HepG2 (cell line): ENCODE measurements around the gene ABRACL. TPM values are rescaled to one million over a fixed set of nuclear protein-coding genes. Genes with fewer than 3 reads are reported as not detected.

Source experiments
- ATAC-seq: fragments of 200-7000 bp; cut with Tn5 transposase; 3 replicates; pipeline ENCODE4 v1.9.1; 2020; ENCODE audit warnings: mild to moderate bottlenecking, moderate library complexity
- BruUV-seq: library from RNA; stranded (reverse); fragments of 400-500 nt; replicated peaks from 2 replicates; lab custom pipeline; 2021; lab: Mats Ljungman, UMichigan
- CTCF ChIA-PET: fragments of 300-600 bp; formaldehyde crosslinking; extraction: SDS; loops from one replicate; lab custom pipeline; 2021; ENCODE audit warnings: low total read pairs, inconsistent platforms, low intra/inter-chr PET ratio; lab: Yijun Ruan, JAX
- POLR2A ChIA-PET: fragments of 350-600 bp; sonication (Branson Sonifier 250); formaldehyde crosslinking; loops from one replicate; lab custom pipeline; 2020; ENCODE audit warnings: antibody characterized with exemption, inconsistent platforms; lab: Yijun Ruan, JAX
- DNase-seq: peaks from one replicate; pipeline ENCODE4 v3.0.0-alpha.2; 2015; ENCODE audit warnings: low spot score
- FAIRE-seq: peaks from 3 replicates; lab custom pipeline; 2011; peaks lifted over from hg19 to GRCh38; lab: Jason Lieb, UNC
- H2AFZ ChIP-seq: one replicate; pipeline ENCODE4 v1.6.1; 2011; ENCODE audit warnings: low read length, inconsistent platforms
- H3K27ac ChIP-seq: fragments of 300-600 bp; 3 replicates; pipeline ENCODE4 v1.8.0; 2011; ENCODE audit warnings: mixed run types, mild to moderate bottlenecking, mixed read lengths, low read length, inconsistent platforms; ENCODE audit not compliant: insufficient read depth; ENCODE audit errors: extremely low read length
- H3K27me3 ChIP-seq, 2 experiments: fragments of 200-600 bp in 1 of 2; 2 replicates in 1 of 2; 3 replicates in 1 of 2; pipeline versions ENCODE4 v1.6.0 to v1.8.0; 2011; ENCODE audit warnings: low read length in 2 of 2, mild to moderate bottlenecking in 2 of 2, moderate library complexity in 2 of 2, inconsistent platforms in 1 of 2; ENCODE audit not compliant: insufficient read depth in 2 of 2, control insufficient read depth in 1 of 2
- H3K36me3 ChIP-seq, 2 experiments: fragments of 200-600 bp in 1 of 2; replicated peaks in 1 of 2; 2 replicates in 1 of 2; 3 replicates in 1 of 2; pipeline versions ENCODE4 v1.5.1 to v1.8.0; 2011; ENCODE audit warnings: low read length in 2 of 2, inconsistent platforms in 1 of 2; ENCODE audit not compliant: insufficient read depth in 2 of 2, control insufficient read depth in 1 of 2
- H3K4me1 ChIP-seq: 2 replicates; pipeline ENCODE4 v1.5.1; 2012; ENCODE audit warnings: low read length, inconsistent platforms; ENCODE audit not compliant: insufficient read depth
- H3K4me2 ChIP-seq: 2 replicates; pipeline ENCODE4 v1.6.0; 2011; ENCODE audit warnings: low read depth, low read length, inconsistent platforms
- H3K4me3 ChIP-seq, 3 experiments: fragments of 200-600 bp in 1 of 3; sonication (generic), shearing (Covaris generic) in 1 of 3; replicated peaks in 1 of 3; 2 replicates each; pipeline ENCODE4 v1.5.1; 2011 to 2016; ENCODE audit warnings: low read length in 3 of 3, inconsistent platforms in 2 of 3, low read depth in 2 of 3, mild to moderate bottlenecking in 2 of 3, control low read depth in 1 of 3, mixed read lengths in 1 of 3; ENCODE audit not compliant: insufficient read depth in 1 of 3
- H3K79me2 ChIP-seq: one replicate; pipeline ENCODE4 v1.6.1; 2011; ENCODE audit warnings: low read length, inconsistent platforms; ENCODE audit not compliant: insufficient read depth
- H3K9ac ChIP-seq: 2 replicates; pipeline ENCODE4 v1.6.0; 2011; ENCODE audit warnings: mild to moderate bottlenecking, low read depth, low read length, inconsistent platforms; ENCODE audit not compliant: insufficient read depth
- H3K9me3 ChIP-seq: 2 replicates; pipeline ENCODE4 v1.5.1; 2012; ENCODE audit warnings: mild to moderate bottlenecking, low read length
- H4K20me1 ChIP-seq: 2 replicates; pipeline ENCODE4 v1.6.0; 2011; ENCODE audit warnings: inconsistent platforms, mild to moderate bottlenecking, low read length, moderate library complexity; ENCODE audit not compliant: insufficient read depth
- CEBPZ ChIP-seq: IDR thresholded peaks from 2 replicates; pipeline ENCODE4 v1.6.1; 2012; ENCODE audit warnings: low read length, improper control_type of control experiment
- IKZF5 ChIP-seq: IDR thresholded peaks from 2 replicates; pipeline ENCODE4 v1.6.1; 2018; ENCODE audit warnings: missing genetic modification reagents, mild to moderate bottlenecking, missing compliant biosample characterization
- MAFF ChIP-seq: IDR thresholded peaks from 2 replicates; pipeline ENCODE4 v1.6.1; 2011; ENCODE audit warnings: low read depth, low read length, improper control_type of control experiment
- NCOA2 ChIP-seq: sonication (generic); formaldehyde crosslinking; IDR thresholded peaks from 2 replicates; pipeline ENCODE4 v1.8.0; 2022; ENCODE audit warnings: inconsistent platforms
- RXRB ChIP-seq: IDR thresholded peaks from 2 replicates; pipeline ENCODE4 v1.6.1; 2016; ENCODE audit warnings: borderline replicate concordance, missing genetic modification reagents, missing compliant biosample characterization
- ZBTB10 ChIP-seq: sonication (generic); formaldehyde crosslinking; IDR thresholded peaks from 2 replicates; pipeline ENCODE4 v1.4.0; 2020; ENCODE audit warnings: missing genetic modification reagents, borderline replicate concordance
- ZNF224 ChIP-seq: sonication (generic); formaldehyde crosslinking; IDR thresholded peaks from 2 replicates; pipeline ENCODE4 v1.5.0; 2020; ENCODE audit warnings: mild to moderate bottlenecking, missing genetic modification reagents
- ZNF512B ChIP-seq: sonication (generic); formaldehyde crosslinking; IDR thresholded peaks from 2 replicates; pipeline ENCODE4 v1.5.1; 2020; ENCODE audit warnings: missing genetic modification reagents, mild to moderate bottlenecking, borderline replicate concordance
- ZNF552 ChIP-seq: sonication (generic); formaldehyde crosslinking; IDR thresholded peaks from 2 replicates; pipeline ENCODE4 v1.9.0; 2022; ENCODE audit warnings: missing genetic modification reagents, mild to moderate bottlenecking, borderline replicate concordance
- ZNF614 ChIP-seq: IDR thresholded peaks from 2 replicates; pipeline ENCODE4 v1.6.1; 2018; ENCODE audit warnings: missing biosample characterization, missing genetic modification reagents, inconsistent platforms, borderline replicate concordance
- WGBS: methylation state at CpG from one replicate; pipeline ENCODE4 v1.1.6; 2017; ENCODE audit warnings: low lambda C conversion rate; 5-methylcytosine and 5-hydroxymethylcytosine counted together
- in situ Hi-C: cut with HindIII; loops from 2 replicates; pipeline ENCODE4 v1.10.0; 2017; ENCODE audit warnings: low pct_unique_long_range_greater_than_20kb; ENCODE audit not compliant: extremely low pct_ligation_motif_present
- intact Hi-C: fragments of 100-400 bp; cut with micrococcal nuclease; formaldehyde crosslinking; loops from one replicate; pipeline ENCODE4 v1.10.0; 2022; ENCODE audit not compliant: unreplicated experiment
- polyA plus RNA-seq, 8 experiments: library from polyadenylated mRNA; depleted of rRNA in 3 of 8; stranded (reverse) in 7 of 8; unstranded in 1 of 8; fragments of >200 nt; fragmentation: Illumina TruSeq in 4 of 8; extraction: Trizol in 4 of 8; gene quantifications; 2 replicates each; pipeline versions ENCODE4 v1.2.1 to v1.2.3, GENCODE V29; 2011 to 2016; ENCODE audit warnings: low read depth in 4 of 8, missing spikeins in 1 of 8, mixed read lengths in 1 of 8; ENCODE audit not compliant: insufficient read depth in 1 of 8
- total RNA-seq, 5 experiments: library from RNA; depleted of rRNA; stranded (reverse); fragments of >200 nt; fragmentation: Illumina TruSeq; extraction: Trizol; gene quantifications; 2 replicates each; pipeline ENCODE4 v1.2.3, GENCODE V29; 2016; ENCODE audit warnings: low read depth in 1 of 5

ABRACL gene
- total and polyA plus RNA-seq, 2 of the 13 experiments (the other 11 are each of a cell fraction or from before 2014, with no cell fraction given) = 1.4 to 5.4 TPM

GRCh38 chr6:138988469-138988834 is 40.1 kb upstream of the ABRACL start:
- in situ Hi-C loops = loop anchor here (5.0 kb wide), 1 partner anchor 171 kb away; no protein-coding TSS in a partner anchor
- CTCF ChIA-PET = interaction anchor here (2.0 kb wide), 1 partner anchor 172 kb away, joined by 16 read pairs; no protein-coding TSS in a partner anchor
- TF ChIP-seq ZBTB10 (CRISPR knock-in tag) (0 out of 2 replicates have a peak, but pooled peaks have one; percentile 32), CEBPZ (no peak), ZNF552 (CRISPR knock-in tag) (no peak), IKZF5 (0 out of 2 replicates have a peak, but pooled peaks have one; percentile 3), ZNF614 (CRISPR knock-in tag) (0 out of 2 replicates have a peak, but pooled peaks have one; percentile 7), NCOA2 (CRISPR knock-in tag) (0 out of 2 replicates have a peak, but pooled peaks have one; percentile 1), MAFF (0 out of 2 replicates have a peak, but pooled peaks have one; percentile 10), ZNF224 (CRISPR knock-in tag) (0 out of 2 replicates have a peak, but pooled peaks have one; percentile 5), ZNF512B (CRISPR knock-in tag) (peak; percentile 18; the same call in 1 of the 2 replicates), RXRB (CRISPR knock-in tag) (0 out of 2 replicates have a peak, but pooled peaks have one; percentile 7)

More at GRCh38 chr6:138988469-138988834, 40.1 kb upstream of the ABRACL start:
- Histone ChIP-seq H3K4me3 (peak overlapping the region; percentile 78 to 98 (median 94)), H3K27me3 (peaks cover 0 to 8% of the 10 kb centered on the region in 2 experiments; a peak in 2 of 5 replicates), H4K20me1 (peaks cover 15% of the 10 kb centered on the region), H3K9me3 (no peaks in the 10 kb centered on the region), H3K27ac (peak overlapping the region; percentile 82), H2AFZ (peak overlapping the region; percentile 87), H3K9ac (peak overlapping the region; percentile 93), H3K36me3 (no peaks in the 10 kb centered on the region), H3K79me2 (peaks cover 39% of the 10 kb centered on the region), H3K4me2 (peak overlapping the region; percentile 100), H3K4me1 (peaks cover 64% of the 10 kb centered on the region)
- POLR2A ChIA-PET = interaction anchor here (2.1 kb wide), 1 partner anchor 386 kb away, joined by 11 read pairs; the partner anchor contains the start of gene CITED2
- DNase-seq (peak; percentile 45), ATAC-seq (peak; percentile 54), FAIRE-seq (no peak)
- TSS peak; percentile 83 for BruUV-seq
- intact Hi-C loops = loop anchor here (1.0 to 5.0 kb wide), 4 partner anchors 41 to 215 kb away; partner anchors contain the start of gene CCDC28A
- 2% methylated on average over 11 of the region's 11 CpGs for WGBS
